ENCODE data around the gene CCL16. TPM values are rescaled to one million over a fixed set of nuclear protein-coding genes. Genes with fewer than 3 reads are reported as not detected.

The CCL16 gene, protein sequence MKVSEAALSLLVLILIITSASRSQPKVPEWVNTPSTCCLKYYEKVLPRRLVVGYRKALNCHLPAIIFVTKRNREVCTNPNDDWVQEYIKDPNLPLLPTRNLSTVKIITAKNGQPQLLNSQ
- not detected in 2 replicates for total RNA-seq

DNA sequence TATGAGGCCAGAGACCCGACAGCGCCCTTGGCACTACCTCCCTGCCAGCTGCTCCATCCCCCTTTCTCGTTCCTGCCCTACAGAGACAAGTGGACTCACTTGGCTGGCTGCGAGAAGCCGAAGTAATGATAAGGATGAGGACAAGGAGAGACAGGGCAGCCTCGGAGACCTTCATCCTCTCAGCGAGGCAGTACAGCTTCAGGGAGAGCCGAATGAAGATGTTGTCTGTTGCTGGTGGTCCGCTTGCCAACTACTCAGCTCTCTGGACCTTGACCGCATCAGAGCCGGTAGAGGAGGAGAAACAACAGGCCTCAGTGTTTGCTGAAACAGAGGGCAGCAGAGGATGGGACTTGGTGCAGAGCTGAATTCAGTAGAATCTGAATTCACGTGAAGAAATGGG lies at the start of gene CCL16:
Gene CCL16, minus strand, starts transcription at position 252 of the 400 bp plus-strand sequence. Its CDS starts 77 bp downstream, at position 175.
- H3K36me3 ChIP-seq (ENCODE audit: insufficient read depth, low read length): no peaks in the 10 kb centered on the region
- TF ChIP-seq, protein P1, sequence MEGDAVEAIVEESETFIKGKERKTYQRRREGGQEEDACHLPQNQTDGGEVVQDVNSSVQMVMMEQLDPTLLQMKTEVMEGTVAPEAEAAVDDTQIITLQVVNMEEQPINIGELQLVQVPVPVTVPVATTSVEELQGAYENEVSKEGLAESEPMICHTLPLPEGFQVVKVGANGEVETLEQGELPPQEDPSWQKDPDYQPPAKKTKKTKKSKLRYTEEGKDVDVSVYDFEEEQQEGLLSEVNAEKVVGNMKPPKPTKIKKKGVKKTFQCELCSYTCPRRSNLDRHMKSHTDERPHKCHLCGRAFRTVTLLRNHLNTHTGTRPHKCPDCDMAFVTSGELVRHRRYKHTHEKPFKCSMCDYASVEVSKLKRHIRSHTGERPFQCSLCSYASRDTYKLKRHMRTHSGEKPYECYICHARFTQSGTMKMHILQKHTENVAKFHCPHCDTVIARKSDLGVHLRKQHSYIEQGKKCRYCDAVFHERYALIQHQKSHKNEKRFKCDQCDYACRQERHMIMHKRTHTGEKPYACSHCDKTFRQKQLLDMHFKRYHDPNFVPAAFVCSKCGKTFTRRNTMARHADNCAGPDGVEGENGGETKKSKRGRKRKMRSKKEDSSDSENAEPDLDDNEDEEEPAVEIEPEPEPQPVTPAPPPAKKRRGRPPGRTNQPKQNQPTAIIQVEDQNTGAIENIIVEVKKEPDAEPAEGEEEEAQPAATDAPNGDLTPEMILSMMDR (IDR thresholded peaks at IDR 0.05; ENCODE audit: extremely low read depth, low read depth, low read length): no peak
- no peak within 1 kb of the TSS for H3K4me3 ChIP-seq (ENCODE audit: insufficient read depth, low read length)
- no peaks in the 10 kb centered on the region for H3K4me1 ChIP-seq (ENCODE audit: insufficient read depth, low read length)
- H4K20me1 ChIP-seq (ENCODE audit: insufficient read depth, low read length): no peaks in the 10 kb centered on the region
- H3K27me3 ChIP-seq (ENCODE audit: insufficient read depth, low read length): peaks cover 7% of the 10 kb centered on the region
- no peak within 1 kb of the TSS for H3K4me2 ChIP-seq (ENCODE audit: insufficient read depth, low read length)
- no peak within 1 kb of the TSS for H3K27ac ChIP-seq (ENCODE audit: low read depth, low read length)
- no peaks in the 10 kb centered on the region for H3K79me2 ChIP-seq (ENCODE audit: insufficient read depth, low read length)
- no peaks in the 10 kb centered on the region for H3K9me3 ChIP-seq (ENCODE audit: low read depth, low read length)
- no peak within 1 kb of the TSS for H2AFZ ChIP-seq (ENCODE audit: low read length)
- DNase-seq (ENCODE audit: insufficient read length, low spot score, missing footprints): no peak

DNA sequence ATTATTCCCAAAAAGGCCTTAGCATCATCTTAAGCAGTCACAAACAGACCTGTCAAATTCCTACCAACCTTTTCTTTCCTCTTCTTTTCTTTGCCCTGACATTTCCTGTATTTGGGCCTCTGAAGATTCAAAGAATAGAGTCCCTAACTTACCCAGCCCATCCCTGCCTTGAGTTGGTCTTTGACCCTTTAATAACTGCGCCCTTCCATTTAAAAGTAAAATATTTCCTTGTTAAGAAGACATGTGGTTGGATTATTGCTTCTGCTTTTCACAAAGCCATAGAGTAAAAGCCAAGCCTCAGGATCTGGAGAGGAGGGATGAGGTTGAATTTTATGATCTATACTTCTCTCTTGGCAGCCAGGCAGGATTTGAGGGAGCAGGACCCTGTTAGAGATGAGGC lies 49.7 kb upstream of the CCL16 start:
- Histone ChIP-seq H3K4me1 (ENCODE audit: insufficient read depth, low read length) (no peaks in the 10 kb centered on the region), H3K27ac (ENCODE audit: low read depth, low read length) (no peak overlapping the region), H3K9me3 (ENCODE audit: low read depth, low read length) (no peaks in the 10 kb centered on the region), H3K36me3 (ENCODE audit: insufficient read depth, low read length) (no peaks in the 10 kb centered on the region), H2AFZ (ENCODE audit: low read length) (no peak overlapping the region), H3K4me2 (ENCODE audit: insufficient read depth, low read length) (no peak overlapping the region), H3K27me3 (ENCODE audit: insufficient read depth, low read length) (peaks cover 4% of the 10 kb centered on the region), H4K20me1 (ENCODE audit: insufficient read depth, low read length) (no peaks in the 10 kb centered on the region), H3K79me2 (ENCODE audit: insufficient read depth, low read length) (no peaks in the 10 kb centered on the region), H3K4me3 (ENCODE audit: insufficient read depth, low read length) (no peak overlapping the region)
- DNase-seq (ENCODE audit: insufficient read length, low spot score, missing footprints): no peak
- TF ChIP-seq, protein P1 (IDR thresholded peaks at IDR 0.05; ENCODE audit: extremely low read depth, low read depth, low read length): no peak

DNA sequence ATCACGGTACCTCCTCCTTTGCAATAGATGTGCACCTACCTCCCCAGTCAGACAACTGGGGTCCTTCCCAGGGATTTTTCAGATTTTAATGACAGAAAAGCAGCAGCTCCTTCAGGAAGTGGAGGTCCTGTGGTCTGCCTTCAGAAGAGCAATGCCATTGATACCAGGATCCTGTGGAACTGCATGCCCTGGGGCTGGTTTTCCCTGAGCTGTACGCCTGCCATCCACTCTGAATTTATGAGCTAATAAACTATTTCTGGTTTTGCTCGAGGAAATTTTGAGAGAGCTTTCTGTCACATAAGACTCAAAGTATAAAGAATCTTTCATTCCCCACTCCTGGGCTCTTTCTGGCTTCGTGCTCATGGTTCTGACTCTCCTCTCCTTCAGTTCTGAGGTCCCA lies 46.5 kb upstream of the CCL16 start:
- Histone ChIP-seq H4K20me1 (ENCODE audit: insufficient read depth, low read length) (no peaks in the 10 kb centered on the region), H2AFZ (ENCODE audit: low read length) (no peak overlapping the region), H3K79me2 (ENCODE audit: insufficient read depth, low read length) (no peaks in the 10 kb centered on the region), H3K36me3 (ENCODE audit: insufficient read depth, low read length) (no peaks in the 10 kb centered on the region), H3K9me3 (ENCODE audit: low read depth, low read length) (no peaks in the 10 kb centered on the region), H3K27me3 (ENCODE audit: insufficient read depth, low read length) (peaks cover 4% of the 10 kb centered on the region), H3K4me3 (ENCODE audit: insufficient read depth, low read length) (no peak overlapping the region), H3K4me1 (ENCODE audit: insufficient read depth, low read length) (no peaks in the 10 kb centered on the region), H3K27ac (ENCODE audit: low read depth, low read length) (no peak overlapping the region), H3K4me2 (ENCODE audit: insufficient read depth, low read length) (no peak overlapping the region)
- TF ChIP-seq, protein P1 (IDR thresholded peaks at IDR 0.05; ENCODE audit: extremely low read depth, low read depth, low read length): no peak
- no peak for DNase-seq (ENCODE audit: insufficient read length, low spot score, missing footprints)

DNA sequence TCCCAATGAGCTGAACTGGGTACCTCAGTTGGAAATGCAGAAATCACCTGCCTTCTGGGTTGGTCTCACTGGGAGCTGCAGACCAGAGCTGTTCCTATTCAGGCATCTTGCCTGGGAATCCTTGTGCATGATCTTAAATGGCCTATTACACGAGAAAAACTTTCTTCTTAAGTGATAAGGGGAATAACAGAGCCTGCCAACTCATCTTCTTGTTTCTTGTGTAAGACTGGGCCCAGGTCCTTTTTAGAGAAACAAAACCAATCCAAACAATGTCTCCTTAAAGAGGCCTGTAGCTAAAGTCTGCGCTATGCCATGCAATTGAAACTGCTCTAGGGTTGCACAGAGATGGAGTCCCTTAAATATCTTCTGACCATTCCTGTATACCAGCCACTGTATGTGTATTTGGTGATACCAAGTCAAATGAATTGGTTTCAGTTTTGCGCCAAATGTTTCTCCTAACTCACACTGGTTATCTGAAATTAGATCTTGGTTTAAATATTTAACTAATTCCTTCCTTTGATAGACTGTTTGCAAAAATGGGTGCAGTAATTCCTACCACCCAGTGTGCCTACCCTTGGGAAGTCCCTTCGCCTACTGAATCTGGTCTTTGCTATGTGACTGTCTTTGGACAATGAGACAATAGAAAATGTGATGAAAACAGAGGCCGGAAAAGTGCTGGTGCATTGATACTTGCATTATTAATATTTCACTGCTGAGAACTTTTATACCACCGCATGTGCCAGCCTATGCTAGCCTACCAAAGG lies 43.0 kb upstream of the CCL16 start:
- Histone ChIP-seq H3K4me2 (ENCODE audit: insufficient read depth, low read length) (no peak overlapping the region), H2AFZ (ENCODE audit: low read length) (no peak overlapping the region), H4K20me1 (ENCODE audit: insufficient read depth, low read length) (no peaks in the 10 kb centered on the region), H3K27ac (ENCODE audit: low read depth, low read length) (no peak overlapping the region), H3K4me3 (ENCODE audit: insufficient read depth, low read length) (no peak overlapping the region), H3K36me3 (ENCODE audit: insufficient read depth, low read length) (no peaks in the 10 kb centered on the region), H3K9me3 (ENCODE audit: low read depth, low read length) (no peaks in the 10 kb centered on the region), H3K79me2 (ENCODE audit: insufficient read depth, low read length) (no peaks in the 10 kb centered on the region), H3K4me1 (ENCODE audit: insufficient read depth, low read length) (no peaks in the 10 kb centered on the region), H3K27me3 (ENCODE audit: insufficient read depth, low read length) (no peaks in the 10 kb centered on the region)
- no peak for DNase-seq (ENCODE audit: insufficient read length, low spot score, missing footprints)
- TF ChIP-seq, protein P1 (IDR thresholded peaks at IDR 0.05; ENCODE audit: extremely low read depth, low read depth, low read length): no peak
